GM12892 (cell line): Measurements from ENCODE around the gene TNNT3.

Experiments used
- POLR2AphosphoS5 ChIP-seq: IDR thresholded peaks from 2 replicates; pipeline ENCODE4 v1.6.1; 2011; ENCODE audit warnings: low read depth, low read length, control low read depth
- TAF1 ChIP-seq: IDR thresholded peaks from 2 replicates; pipeline ENCODE4 v1.6.1; 2011; ENCODE audit warnings: low read depth, mild to moderate bottlenecking, control low read depth, low read length, borderline replicate concordance

- TF ChIP-seq TAF1, result no peak
- no peak for TF ChIP-seq POLR2AphosphoS5
These were observed 20.4 kb upstream of the TNNT3 start for GRCh38 chr11:1899090-1899489.
